HG03108 (cell line): ENCODE results near the gene WNT7B.

Experiments
- ATAC-seq: cut with Tn5 transposase; IDR thresholded peaks from one replicate; pipeline ENCODE4 v1.9.1; 2021; ENCODE audit warnings: moderate library complexity; ENCODE audit not compliant: unreplicated experiment

WNT7B gene

DNA sequence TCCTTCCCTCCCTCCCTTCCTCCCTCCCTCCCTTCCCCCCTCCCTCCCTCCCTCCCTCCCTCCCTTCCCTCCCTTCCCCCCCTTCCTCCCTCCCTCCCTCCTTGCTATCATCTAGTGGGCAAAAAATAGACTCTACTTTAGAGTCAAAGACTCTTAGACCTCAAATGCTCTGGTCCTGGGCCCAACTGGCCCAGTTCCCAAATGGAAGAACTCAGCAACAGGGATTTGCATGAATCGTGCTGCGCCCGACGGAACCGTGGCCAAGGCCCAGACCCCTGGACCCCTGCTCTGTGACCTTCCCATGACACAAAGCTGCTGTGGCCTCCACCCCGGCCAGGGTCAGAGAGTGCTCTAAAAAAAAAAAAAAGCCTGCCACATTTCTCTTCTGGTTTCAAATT, 97.4 kb downstream of the WNT7B start:
- no peak for ATAC-seq

DNA sequence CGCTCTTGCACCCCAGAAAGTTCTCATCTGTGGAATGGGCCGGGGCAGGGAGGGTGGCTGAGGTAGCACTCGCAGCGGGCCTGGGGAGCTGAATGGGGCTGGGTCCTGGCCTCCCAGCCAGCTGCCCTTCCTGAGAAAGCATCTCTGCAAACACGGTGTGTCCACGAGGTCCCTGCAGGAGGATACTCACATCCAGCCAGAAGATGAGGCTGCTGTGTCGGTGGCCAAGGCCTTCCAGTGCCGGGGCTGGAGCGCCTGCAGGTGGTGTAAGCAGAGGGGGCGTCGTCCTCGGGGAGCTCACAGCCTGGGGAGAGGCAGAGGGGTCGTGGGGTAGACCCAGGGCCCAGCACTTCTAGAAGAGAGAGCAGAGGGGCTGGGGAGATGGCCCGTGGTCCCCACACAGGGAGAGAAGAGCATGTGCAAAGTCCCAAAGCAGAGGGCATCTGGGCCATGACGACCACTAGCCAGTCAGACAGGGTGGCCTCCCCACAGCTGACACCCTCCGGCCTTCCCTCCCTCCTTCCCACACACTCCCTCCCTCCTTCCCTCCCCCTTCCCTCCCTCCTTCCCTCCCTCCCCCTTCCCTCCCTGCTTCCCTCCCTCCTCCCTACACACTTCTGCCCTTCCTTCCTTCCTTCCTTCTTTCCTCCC, 97.9 kb downstream of the WNT7B start:
- ATAC-seq = no peak

DNA sequence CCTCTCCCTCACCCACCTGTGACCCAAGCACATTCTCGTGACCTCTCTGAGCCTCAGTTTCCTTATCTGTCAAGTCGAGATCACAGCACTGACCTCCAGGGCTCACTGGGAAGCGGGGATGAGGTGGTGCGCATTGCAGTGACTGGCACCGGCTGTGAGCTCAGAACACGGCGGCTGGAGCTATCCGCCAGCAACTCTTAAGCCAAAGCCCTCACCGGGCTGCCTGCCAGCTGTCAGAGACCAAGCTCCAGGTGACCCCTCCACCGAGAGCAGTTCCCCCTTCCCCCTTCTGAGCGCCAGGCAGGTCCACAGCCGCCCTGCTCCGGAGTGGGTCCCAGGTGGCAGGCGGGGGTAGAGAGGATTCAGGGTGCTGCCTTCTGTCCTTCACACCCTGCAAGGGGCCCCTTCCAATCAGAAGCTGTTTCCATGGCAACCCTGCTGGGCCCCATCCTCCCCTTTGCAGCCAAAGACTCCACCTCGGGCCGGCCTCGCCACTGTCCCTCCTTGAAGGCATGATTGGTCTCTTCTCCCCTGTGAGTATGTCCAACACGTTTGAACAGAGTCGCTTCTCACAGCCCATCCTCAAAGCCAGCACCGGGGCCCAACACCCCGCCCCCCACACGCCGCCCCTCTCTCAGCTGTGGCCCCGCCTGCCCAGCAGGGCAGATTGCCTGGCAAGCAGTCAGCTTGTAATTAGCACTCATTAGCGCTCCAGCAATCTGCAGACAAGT, 98.7 kb downstream of the WNT7B start:
- no peak for ATAC-seq

DNA sequence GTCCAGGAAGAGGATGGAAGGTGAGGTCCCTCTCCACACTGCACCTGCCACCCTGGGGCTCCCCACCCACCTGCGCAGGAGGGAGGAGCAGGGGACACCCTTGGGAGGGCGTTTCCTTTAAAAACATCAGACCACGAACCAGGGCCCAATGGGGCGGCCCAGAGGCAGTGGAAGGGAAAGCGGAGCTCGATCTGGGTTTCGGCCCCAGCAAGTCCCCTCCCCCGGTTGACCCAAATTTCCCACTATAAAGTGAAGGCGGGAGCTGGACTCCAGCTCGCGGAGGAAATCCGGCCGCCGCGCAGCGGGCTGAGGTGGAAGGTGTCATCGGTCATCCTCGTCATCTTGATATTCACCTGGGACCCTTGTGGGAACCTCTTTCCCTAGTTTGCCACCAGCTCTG, 99.3 kb downstream of the WNT7B start:
- no peak for ATAC-seq

DNA sequence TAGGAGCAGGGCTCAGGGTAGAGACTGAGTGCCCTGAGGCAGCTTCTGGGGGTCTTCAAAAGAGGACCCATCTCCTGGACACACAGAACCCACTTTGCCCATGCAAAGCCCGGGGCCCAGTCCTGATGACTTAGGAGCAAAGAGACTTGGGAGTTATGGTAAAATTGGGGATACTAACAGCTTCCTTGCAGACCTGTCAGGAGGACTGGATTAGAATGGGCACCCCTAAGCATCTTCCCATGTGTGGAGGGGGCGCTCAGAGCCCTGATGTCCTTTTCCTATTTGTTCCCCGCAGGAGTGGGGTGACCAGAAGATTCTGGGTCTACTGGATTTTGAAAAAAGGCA, 100.0 kb downstream of the WNT7B start:
- ATAC-seq = no peak

DNA sequence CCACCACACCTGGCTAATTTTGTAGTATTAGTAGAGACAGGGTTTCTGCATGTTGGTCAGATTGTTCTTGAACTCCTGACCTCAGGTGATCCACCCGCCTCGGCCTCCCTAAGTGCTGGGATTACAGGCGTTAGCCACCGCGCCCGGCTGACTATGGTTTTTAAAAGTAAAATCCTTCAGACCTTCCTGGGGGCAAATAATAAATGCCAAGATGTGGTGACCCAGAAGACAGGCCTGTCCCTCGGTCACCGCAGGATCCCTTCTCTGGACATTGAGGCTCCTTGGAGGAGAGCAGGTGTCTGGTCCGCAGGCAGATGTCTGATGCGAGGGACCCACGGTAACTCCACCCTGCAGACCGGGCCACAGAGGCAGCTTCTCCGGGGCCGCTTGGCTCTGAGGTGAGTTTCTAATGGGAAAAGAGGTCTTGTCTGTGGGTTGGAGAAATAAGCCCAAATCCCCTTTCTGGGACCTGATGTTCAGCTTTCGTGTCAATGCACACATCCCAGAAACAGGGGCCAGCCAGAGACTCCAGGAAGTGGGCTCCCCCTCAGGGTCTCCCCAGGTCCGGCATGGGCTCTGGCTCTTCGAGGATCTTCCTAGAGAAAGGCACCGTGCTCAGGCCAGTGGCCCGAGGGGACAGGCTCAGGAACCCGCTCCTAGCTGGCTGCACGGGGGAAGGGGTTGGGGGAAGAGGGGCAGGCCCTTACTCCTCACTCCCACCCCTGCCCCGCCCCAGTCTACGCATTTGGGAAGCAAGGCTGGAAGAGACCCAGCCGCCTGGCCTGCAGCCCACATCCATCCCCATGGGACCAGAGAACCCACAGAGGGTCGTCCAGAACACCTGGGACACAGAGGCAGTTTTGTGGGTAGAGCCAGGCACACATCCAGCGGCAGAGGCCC, 100.6 kb downstream of the WNT7B start:
- ATAC-seq = no peak

DNA sequence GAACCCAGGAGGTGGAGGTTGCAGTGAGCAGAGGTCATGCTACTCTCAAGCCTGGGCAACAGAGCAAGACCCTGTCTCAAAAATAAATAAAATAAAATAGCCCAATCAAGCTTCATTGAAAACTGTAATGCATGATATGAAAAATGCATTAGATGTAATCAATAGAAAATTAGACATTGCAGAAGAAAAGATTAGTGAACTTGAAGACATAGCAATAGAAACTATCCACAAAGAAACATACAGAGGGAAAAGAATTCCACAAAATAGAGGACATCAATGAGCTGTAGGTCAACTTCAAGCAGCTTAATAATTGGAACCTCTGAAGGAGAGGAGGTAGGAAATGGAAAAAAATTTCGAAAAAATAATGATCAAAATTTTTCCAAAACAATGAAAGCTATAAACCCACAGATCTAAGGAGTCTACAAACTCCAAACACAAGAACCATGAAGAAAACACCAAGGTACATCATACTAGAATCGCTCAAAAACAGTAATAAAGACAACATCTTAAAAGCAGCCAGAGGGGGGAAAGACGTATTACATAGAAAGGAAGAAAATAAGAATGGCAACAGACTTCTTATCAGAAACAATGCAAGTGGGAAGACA, 104.2 kb downstream of the WNT7B start:
- no peak for ATAC-seq

DNA sequence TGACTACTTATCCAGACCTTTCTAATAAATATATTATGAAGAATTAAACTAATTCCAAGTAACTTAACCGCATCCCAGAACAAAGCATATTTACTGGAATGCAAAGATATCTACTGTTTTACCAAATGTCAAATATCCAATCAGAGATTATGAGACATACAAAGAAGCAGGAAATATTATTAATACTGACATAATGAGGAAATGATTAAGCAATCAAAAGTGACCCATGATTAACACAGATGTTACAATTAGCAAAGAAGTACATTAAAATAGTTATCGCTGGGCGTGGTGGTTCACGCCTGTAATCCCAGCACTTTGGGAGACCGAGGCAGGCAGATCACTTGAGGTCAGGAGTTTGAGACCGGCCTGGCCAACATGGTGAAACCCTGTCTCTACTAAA, 105.2 kb downstream of the WNT7B start:
- ATAC-seq = no peak
